ENCODE results near the gene MAPK14.

The MAPK14 gene

GRCh38 chr6:36117658-36118549 is 90.3 kb downstream of the MAPK14 start:
- no peak for TF ChIP-seq CTCF (IDR thresholded peaks at IDR 0.05; ENCODE audit: insufficient read depth, missing control alignments)
- DNase-seq (ENCODE audit: insufficient read length, low spot score): no peak
- no peak for FAIRE-seq

GRCh38 chr6:36118550-36119107 is 91.0 kb downstream of the MAPK14 start:
- TF ChIP-seq CTCF (IDR thresholded peaks at IDR 0.05; ENCODE audit: insufficient read depth, missing control alignments): no peak
- FAIRE-seq: no peak
- DNase-seq (ENCODE audit: insufficient read length, low spot score): no peak

GRCh38 chr6:36119209-36119608 is 91.6 kb downstream of the MAPK14 start:
- FAIRE-seq (no peak), DNase-seq (ENCODE audit: insufficient read length, low spot score) (no peak)
- no peak for TF ChIP-seq CTCF (IDR thresholded peaks at IDR 0.05; ENCODE audit: insufficient read depth, missing control alignments)

GRCh38 chr6:36120018-36120417 is 92.4 kb downstream of the MAPK14 start:
- FAIRE-seq: no peak
- no peak for TF ChIP-seq CTCF (IDR thresholded peaks at IDR 0.05; ENCODE audit: insufficient read depth, missing control alignments)

GRCh38 chr6:36120539-36120938 is 92.9 kb downstream of the MAPK14 start:
- TF ChIP-seq CTCF (IDR thresholded peaks at IDR 0.05; ENCODE audit: insufficient read depth, missing control alignments): no peak
- FAIRE-seq (no peak), DNase-seq (ENCODE audit: insufficient read length, low spot score) (no peak)

More at GRCh38 chr6:36120018-36120417, 92.4 kb downstream of the MAPK14 start:
- no peak for DNase-seq (ENCODE audit: insufficient read length, low spot score)

- no peak for DNase-seq (ENCODE audit: insufficient read length, low spot score)
Measured at GRCh38 chr6:36120979-36121786, 93.6 kb downstream of the MAPK14 start.

More at GRCh38 chr6:36120979-36121786, 93.6 kb downstream of the MAPK14 start:
- no peak for TF ChIP-seq CTCF (IDR thresholded peaks at IDR 0.05; ENCODE audit: insufficient read depth, missing control alignments)
- FAIRE-seq: no peak
